CD8-positive, alpha-beta memory T cell (primary cell): ENCODE results near the gene PDGFA. TPM values are rescaled to one million over a fixed set of nuclear protein-coding genes. Genes with fewer than 3 reads are reported as not detected.

Source experiments
- CTCF ChIA-PET: fragments of 350-600 bp; sonication (Branson Sonifier 250); formaldehyde crosslinking; loops from one replicate; lab custom pipeline; 2021; ENCODE audit warnings: antibody characterized with exemption; lab: Charles Lee
- POLR2A ChIA-PET: fragments of 350-600 bp; sonication (Branson Sonifier 250); formaldehyde crosslinking; loops from one replicate; lab custom pipeline; 2021; ENCODE audit warnings: antibody characterized with exemption; lab: Charles Lee
- DNase-seq, 5 donors: peaks; one replicate each; pipeline versions ENCODE4 v3.0.0 to v3.0.0-alpha.2; 2020 to 2022; ENCODE audit warnings: mixed read lengths in 1 of 5
- H3K27ac ChIP-seq: one replicate; pipeline ENCODE4 v1.7.0; 2013; ENCODE audit warnings: low read depth, mild to moderate bottlenecking, low read length, moderate library complexity
- H3K27me3 ChIP-seq: 2 replicates; pipeline ENCODE4 v1.7.0; 2013; ENCODE audit warnings: low read length, mild to moderate bottlenecking; ENCODE audit not compliant: insufficient read depth, poor library complexity, severe bottlenecking
- H3K36me3 ChIP-seq: 2 replicates; pipeline ENCODE4 v1.7.0; 2013; ENCODE audit warnings: mild to moderate bottlenecking, low read length, moderate library complexity; ENCODE audit not compliant: insufficient read depth
- H3K4me1 ChIP-seq: 2 replicates; pipeline ENCODE4 v1.7.0; 2013; ENCODE audit warnings: mild to moderate bottlenecking, low read length, moderate library complexity; ENCODE audit not compliant: insufficient read depth
- H3K4me3 ChIP-seq: 2 replicates; pipeline ENCODE4 v1.7.0; 2013; ENCODE audit warnings: mild to moderate bottlenecking, low read length
- H3K9me3 ChIP-seq: 2 replicates; pipeline ENCODE4 v1.7.0; 2013; ENCODE audit warnings: mild to moderate bottlenecking, low read length
- H3K27ac Mint-ChIP-seq, 8 donors: one replicate each; pipeline ENCODE4 v1.8.0; 2020 to 2021; ENCODE audit warnings: mixed read lengths in 8 of 8, mild to moderate bottlenecking in 6 of 8, inconsistent platforms in 3 of 8, moderate library complexity in 3 of 8
- H3K27me3 Mint-ChIP-seq, 2 donors: one replicate each; pipeline ENCODE4 v1.8.0; 2020 to 2021; ENCODE audit warnings: mixed read lengths in 2 of 2, mild to moderate bottlenecking in 1 of 2, moderate library complexity in 1 of 2
- H3K36me3 Mint-ChIP-seq, 3 donors: one replicate each; pipeline ENCODE4 v1.8.0; 2020 to 2021; ENCODE audit warnings: mixed read lengths in 3 of 3, inconsistent platforms in 1 of 3, mild to moderate bottlenecking in 1 of 3
- H3K4me1 Mint-ChIP-seq, 3 donors: one replicate each; pipeline ENCODE4 v1.8.0; 2020 to 2021; ENCODE audit warnings: mixed read lengths in 3 of 3, inconsistent platforms in 1 of 3, mild to moderate bottlenecking in 1 of 3
- H3K4me3 Mint-ChIP-seq, 7 donors: one replicate each; pipeline ENCODE4 v1.8.0; 2020 to 2021; ENCODE audit warnings: mixed read lengths in 7 of 7, mild to moderate bottlenecking in 6 of 7, moderate library complexity in 4 of 7, inconsistent platforms in 2 of 7
- H3K9me3 Mint-ChIP-seq, 5 donors: one replicate each; pipeline ENCODE4 v1.8.0; 2020 to 2022; ENCODE audit warnings: mixed read lengths in 5 of 5, mild to moderate bottlenecking in 3 of 5, moderate library complexity in 2 of 5, inconsistent platforms in 1 of 5
- polyA plus RNA-seq: library from polyadenylated mRNA; unstranded; fragments of 300-500 nt; fragmentation: Illumina TruSeq; gene quantifications from one replicate; pipeline ENCODE4 v1.2.3, GENCODE V29; 2021
- total RNA-seq, 2 experiments: library from RNA; stranded (reverse); gene quantifications; one replicate each; pipeline ENCODE4 v1.2.3, GENCODE V29; 2021

The PDGFA gene
- total and polyA plus RNA-seq, 3 experiments from 2014 or later: 0.68 to 11.9 (median 11.6) TPM

- Mint-ChIP-seq H3K27me3 (no peaks in the 10 kb centered on the region), H3K9me3 (peaks cover 0 to 4% (median 0%) of the 10 kb centered on the region in 5 donors), H3K27ac (no peak overlapping the region), H3K36me3 (peaks cover 1 to 7% (median 5%) of the 10 kb centered on the region in 3 donors), H3K4me3 (no peak overlapping the region), H3K4me1 (no peaks in the 10 kb centered on the region)
- H3K36me3 ChIP-seq: no peaks in the 10 kb centered on the region
- H3K27me3 ChIP-seq: no peaks in the 10 kb centered on the region
- POLR2A ChIA-PET: no interaction called here
- no peak for DNase-seq
- H3K27ac ChIP-seq: no peak overlapping the region
- no peak overlapping the region for H3K4me3 ChIP-seq
- no peaks in the 10 kb centered on the region for H3K9me3 ChIP-seq
- no peaks in the 10 kb centered on the region for H3K4me1 ChIP-seq
- CTCF ChIA-PET: no interaction called here
Measured at GRCh38 chr7:548401-548800, 28.8 kb upstream of the PDGFA start.

DNA sequence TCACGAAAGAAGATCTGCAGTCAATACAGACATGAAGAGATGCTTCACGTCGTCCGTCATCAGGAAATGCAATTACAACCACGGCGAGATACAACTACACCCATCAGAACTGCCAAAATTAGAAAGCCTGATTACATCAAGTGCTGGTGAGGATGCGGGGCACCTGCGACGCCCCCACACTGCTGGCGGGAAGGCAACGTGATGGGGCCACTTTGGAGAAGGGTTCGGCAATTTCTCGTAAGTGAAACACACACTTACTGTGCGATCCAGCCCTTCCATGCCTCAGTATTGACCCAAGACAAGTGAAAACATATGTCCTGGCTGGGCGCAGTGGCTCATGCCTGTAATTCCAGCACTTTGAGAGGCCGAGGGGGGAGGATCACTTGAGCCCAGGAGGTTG is 25.8 kb upstream of the PDGFA start:
- Mint-ChIP-seq H3K36me3 (peaks cover 1 to 7% (median 5%) of the 10 kb centered on the region in 3 donors), H3K4me3 (no peak overlapping the region), H3K27ac (no peak overlapping the region), H3K4me1 (no peaks in the 10 kb centered on the region), H3K27me3 (no peaks in the 10 kb centered on the region), H3K9me3 (peaks cover 0 to 4% (median 0%) of the 10 kb centered on the region in 5 donors)
- CTCF ChIA-PET: no interaction called here
- Histone ChIP-seq H3K36me3 (no peaks in the 10 kb centered on the region), H3K27me3 (no peaks in the 10 kb centered on the region), H3K27ac (no peak overlapping the region), H3K4me1 (no peaks in the 10 kb centered on the region), H3K9me3 (no peaks in the 10 kb centered on the region), H3K4me3 (no peak overlapping the region)
- no peak for DNase-seq
- POLR2A ChIA-PET: no interaction called here

GRCh38 chr7:544338-545221 is 24.9 kb upstream of the PDGFA start:
- Mint-ChIP-seq H3K36me3 (peaks cover 1 to 7% (median 5%) of the 10 kb centered on the region in 3 donors), H3K27ac (peak overlapping the region in 2 of 8 donors; percentile 29 to 41), H3K27me3 (no peaks in the 10 kb centered on the region), H3K4me1 (no peaks in the 10 kb centered on the region), H3K4me3 (no peak overlapping the region), H3K9me3 (peaks cover 0 to 4% (median 0%) of the 10 kb centered on the region in 5 donors)
- no peaks in the 10 kb centered on the region for H3K36me3 ChIP-seq
- DNase-seq: no peak
- H3K4me1 ChIP-seq: no peaks in the 10 kb centered on the region
- CTCF ChIA-PET: no interaction called here
- no peak overlapping the region for H3K27ac ChIP-seq
- POLR2A ChIA-PET: no interaction called here
- H3K9me3 ChIP-seq: no peaks in the 10 kb centered on the region
- H3K27me3 ChIP-seq: no peaks in the 10 kb centered on the region
- H3K4me3 ChIP-seq: no peak overlapping the region

DNA sequence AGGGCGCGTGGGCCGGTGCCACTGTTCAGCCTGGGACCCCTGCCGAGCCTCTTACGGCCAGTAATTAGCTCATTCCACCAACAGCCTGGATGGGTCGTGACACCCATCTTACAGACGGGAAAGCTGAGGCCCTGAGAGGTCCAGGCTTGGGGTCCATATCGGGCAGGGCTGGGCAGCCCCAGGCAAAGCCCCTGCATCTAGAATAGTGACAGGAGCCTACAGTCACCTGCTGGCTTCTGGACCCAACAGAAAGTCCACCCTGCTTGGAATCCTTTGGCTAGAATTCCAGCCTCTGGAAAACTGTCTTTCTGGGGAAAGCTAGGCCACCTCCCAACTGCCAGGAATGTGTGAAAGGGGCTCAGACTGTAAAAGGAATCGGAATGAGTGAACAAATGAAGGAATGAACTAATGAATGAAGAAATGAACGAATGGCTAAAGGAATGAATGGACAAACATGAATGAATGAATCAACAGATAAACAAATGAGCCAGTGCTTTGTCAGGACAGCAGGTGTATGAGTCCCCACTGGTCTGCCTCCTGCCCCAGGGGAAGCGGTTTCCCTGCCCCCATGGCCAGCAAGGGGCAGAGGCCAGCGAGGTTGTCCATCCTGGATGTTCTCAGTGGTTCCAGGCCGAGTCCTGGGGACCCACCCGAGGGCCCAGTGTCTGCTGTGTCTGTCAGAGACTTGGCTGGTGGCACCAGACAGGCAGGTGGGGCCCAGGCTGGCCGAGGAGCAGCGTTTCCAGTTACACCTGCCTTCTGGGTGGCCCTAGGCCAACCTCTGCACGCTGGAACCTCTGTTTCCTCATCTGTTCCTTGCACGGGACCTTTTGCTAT is 24.1 kb upstream of the PDGFA start:
- no peaks in the 10 kb centered on the region for H3K4me1 Mint-ChIP-seq
- no peak overlapping the region for H3K4me3 Mint-ChIP-seq
- DNase-seq: no peak
- Histone ChIP-seq H3K9me3 (no peaks in the 10 kb centered on the region), H3K36me3 (no peaks in the 10 kb centered on the region), H3K27ac (no peak overlapping the region), H3K4me1 (no peaks in the 10 kb centered on the region), H3K4me3 (no peak overlapping the region), H3K27me3 (no peaks in the 10 kb centered on the region)
- H3K27ac Mint-ChIP-seq: peak overlapping the region in 2 of 8 donors; percentile 49 to 69
- no peaks in the 10 kb centered on the region for H3K27me3 Mint-ChIP-seq
- ChIA-PET POLR2A (no interaction called here), CTCF (no interaction called here)
- H3K9me3 Mint-ChIP-seq: peaks cover 0 to 4% (median 0%) of the 10 kb centered on the region in 5 donors
- peaks cover 0 to 6% (median under 1%) of the 10 kb centered on the region in 3 donors for H3K36me3 Mint-ChIP-seq

DNA sequence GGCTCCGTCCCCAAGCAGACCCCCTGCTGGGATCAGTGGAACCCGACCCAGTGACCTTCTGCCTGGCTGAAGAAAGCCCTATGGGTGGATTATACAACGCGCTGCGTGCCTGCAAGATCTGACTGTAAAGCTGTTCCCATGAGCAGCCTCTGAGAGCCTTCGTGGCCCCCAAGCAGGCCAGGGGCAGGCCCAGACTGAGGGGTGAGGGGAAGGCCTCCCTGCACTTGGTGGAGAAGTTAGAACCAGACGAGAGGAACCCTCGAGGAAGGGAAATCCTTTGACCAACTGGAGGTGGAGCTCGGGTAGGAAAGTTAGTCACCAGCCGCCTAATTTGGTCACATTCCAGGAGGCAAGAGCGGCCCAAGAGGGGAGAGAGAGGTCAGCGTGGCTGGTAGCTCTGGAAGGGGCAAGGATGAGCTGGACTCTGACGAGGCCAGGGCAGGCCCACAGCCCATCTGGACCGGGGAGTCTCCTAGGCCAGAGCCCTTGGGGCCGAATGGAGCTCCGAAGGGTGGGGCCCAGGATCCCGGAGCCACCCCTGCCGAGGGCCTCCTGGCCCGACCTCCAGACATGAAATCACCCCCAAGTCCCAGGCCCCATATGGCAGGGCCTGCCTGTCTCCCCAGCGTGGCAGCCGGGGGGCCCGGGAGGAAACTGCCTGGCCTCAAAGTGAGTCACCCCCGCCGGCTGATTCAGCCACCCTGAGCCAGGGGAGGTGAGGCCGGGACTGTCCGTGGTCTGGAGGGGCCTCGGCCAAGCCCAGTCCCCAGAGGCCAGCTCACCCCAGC is 23.3 kb upstream of the PDGFA start:
- POLR2A ChIA-PET: no interaction called here
- Histone ChIP-seq H3K27me3 (no peaks in the 10 kb centered on the region), H3K36me3 (no peaks in the 10 kb centered on the region), H3K27ac (no peak overlapping the region), H3K9me3 (no peaks in the 10 kb centered on the region), H3K4me1 (no peaks in the 10 kb centered on the region), H3K4me3 (no peak overlapping the region)
- peaks cover 0 to 4% (median 0%) of the 10 kb centered on the region in 5 donors for H3K9me3 Mint-ChIP-seq
- DNase-seq: no peak
- H3K27me3 Mint-ChIP-seq: no peaks in the 10 kb centered on the region
- H3K4me3 Mint-ChIP-seq: no peak overlapping the region
- H3K36me3 Mint-ChIP-seq: peaks cover 0 to 4% (median 0%) of the 10 kb centered on the region in 3 donors
- H3K27ac Mint-ChIP-seq: peak overlapping the region in 2 of 8 donors; percentile 57 to 87
- H3K4me1 Mint-ChIP-seq: no peaks in the 10 kb centered on the region
- CTCF ChIA-PET: no interaction called here

DNA sequence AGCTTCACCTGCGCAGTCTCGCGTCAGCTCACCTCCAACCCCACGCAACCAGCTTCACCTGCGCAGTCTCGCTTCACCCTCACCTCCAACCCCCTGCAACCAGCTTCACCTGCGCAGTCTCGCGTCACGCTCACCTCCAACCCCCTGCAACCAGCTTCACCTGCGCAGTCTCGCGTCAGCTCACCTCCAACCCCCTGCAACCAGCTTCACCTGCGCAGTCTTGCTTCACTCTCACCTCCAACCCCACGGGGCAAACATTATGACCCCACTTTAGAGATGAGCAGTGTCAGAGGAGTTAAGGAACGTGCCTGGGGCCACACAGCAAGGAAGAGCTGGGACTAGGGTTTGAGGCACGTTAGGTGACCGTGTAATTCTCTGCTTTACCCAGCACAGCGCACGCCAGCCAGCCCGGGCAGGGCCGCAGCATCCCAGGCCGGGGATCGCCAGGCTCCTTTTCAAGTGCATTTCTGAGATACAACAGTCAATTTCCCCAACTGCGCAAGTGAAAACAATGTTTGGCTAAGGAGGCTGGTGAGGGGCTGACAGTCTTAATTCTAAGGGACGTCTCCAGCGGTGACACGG is 22.6 kb upstream of the PDGFA start:
- H3K9me3 Mint-ChIP-seq: peaks cover 0 to 4% (median 0%) of the 10 kb centered on the region in 5 donors
- Histone ChIP-seq H3K27me3 (no peaks in the 10 kb centered on the region), H3K9me3 (no peaks in the 10 kb centered on the region), H3K4me1 (no peaks in the 10 kb centered on the region), H3K36me3 (no peaks in the 10 kb centered on the region), H3K4me3 (no peak overlapping the region), H3K27ac (no peak overlapping the region)
- H3K27me3 Mint-ChIP-seq: no peaks in the 10 kb centered on the region
- H3K4me3 Mint-ChIP-seq: no peak overlapping the region
- POLR2A ChIA-PET: no interaction called here
- DNase-seq: no peak
- peak overlapping the region in 1 of 8 donors; percentile 94 for H3K27ac Mint-ChIP-seq
- H3K4me1 Mint-ChIP-seq: no peaks in the 10 kb centered on the region
- CTCF ChIA-PET: interaction anchor here (1.0 kb wide), 1 partner anchor 189 kb away, joined by 3 read pairs; no protein-coding TSS in a partner anchor
- H3K36me3 Mint-ChIP-seq: peaks cover 0 to 4% (median 0%) of the 10 kb centered on the region in 3 donors

- Mint-ChIP-seq H3K36me3 (peaks cover 0 to 4% (median 0%) of the 10 kb centered on the region in 3 donors), H3K4me3 (no peak overlapping the region), H3K9me3 (peaks cover 0 to 2% (median 0%) of the 10 kb centered on the region in 5 donors), H3K27ac (peak overlapping the region in 1 of 8 donors; percentile 94), H3K27me3 (no peaks in the 10 kb centered on the region), H3K4me1 (no peaks in the 10 kb centered on the region)
- POLR2A ChIA-PET: no interaction called here
- Histone ChIP-seq H3K36me3 (no peaks in the 10 kb centered on the region), H3K27ac (no peak overlapping the region), H3K4me1 (no peaks in the 10 kb centered on the region), H3K4me3 (no peak overlapping the region), H3K27me3 (no peaks in the 10 kb centered on the region), H3K9me3 (no peaks in the 10 kb centered on the region)
- no peak for DNase-seq
- CTCF ChIA-PET: interaction anchor here (1.0 kb wide), 1 partner anchor 190 kb away, joined by 3 read pairs; no protein-coding TSS in a partner anchor
Measured at GRCh38 chr7:541661-542060, 22.0 kb upstream of the PDGFA start.
